ELR (cell line): Measurements from ENCODE around the gene LRRC32.

Experiments used
- DNase-seq: peaks from one replicate; pipeline ENCODE4 v3.0.0-alpha.2; 2015; ENCODE audit warnings: low read depth

The LRRC32 gene

GRCh38 chr11:76662656-76663485, 7.7 kb downstream of the LRRC32 start:
- DNase-seq = no peak

GRCh38 chr11:76661834-76662434, 8.6 kb downstream of the LRRC32 start:
- no peak for DNase-seq

- no peak for DNase-seq
These were observed 9.2 kb downstream of the LRRC32 start for GRCh38 chr11:76661306-76661751.

GRCh38 chr11:76660533-76661305, 9.8 kb downstream of the LRRC32 start:
- no peak for DNase-seq

- no peak for DNase-seq
These were observed 10.6 kb downstream of the LRRC32 start for GRCh38 chr11:76659672-76660532.

GRCh38 chr11:76658651-76659650, 11.6 kb downstream of the LRRC32 start:
- no peak for DNase-seq

- no peak for DNase-seq
These were observed 12.3 kb downstream of the LRRC32 start for GRCh38 chr11:76658231-76658630.

GRCh38 chr11:76657187-76658170, 13.1 kb downstream of the LRRC32 start:
- DNase-seq = no peak

GRCh38 chr11:76656571-76657081, 13.9 kb downstream of the LRRC32 start:
- no peak for DNase-seq

- no peak for DNase-seq
These were observed 14.5 kb downstream of the LRRC32 start for GRCh38 chr11:76656050-76656531.

- no peak for DNase-seq
These were observed 15.0 kb downstream of the LRRC32 start for GRCh38 chr11:76655501-76656049.

- no peak for DNase-seq
These were observed 15.6 kb downstream of the LRRC32 start for GRCh38 chr11:76654980-76655379.

- DNase-seq = no peak
These were observed 16.2 kb downstream of the LRRC32 start for GRCh38 chr11:76654298-76654851.

GRCh38 chr11:76653674-76654284, 16.8 kb downstream of the LRRC32 start:
- no peak for DNase-seq

- DNase-seq = no peak
These were observed 17.4 kb downstream of the LRRC32 start for GRCh38 chr11:76653012-76653673.

- no peak for DNase-seq
These were observed 20.6 kb downstream of the LRRC32 start for GRCh38 chr11:76649851-76650372.

- DNase-seq = no peak
These were observed 21.5 kb downstream of the LRRC32 start for GRCh38 chr11:76649011-76649410.
